Esophagus (tissue), 2 donors: Measurements from ENCODE around the gene IFT80. TPM values are rescaled to one million over a fixed set of nuclear protein-coding genes. Genes with fewer than 3 reads are reported as not detected.

Source experiments
- polyA plus RNA-seq, 2 donors: library from polyadenylated mRNA; stranded (reverse); fragments of 200-250 nt; gene quantifications; one replicate each; pipeline ENCODE4 v1.2.3, GENCODE V29; 2013
- donor health status: healthy with polysubstance abuse.
- donor health status: Bipolar disorder and iron deficiency.

The IFT80 gene
- polyA plus RNA-seq, 2 donors: 9.2 to 20.5 TPM

Other genes with a start within 250 kb of the IFT80 start
- 1 to 10 TPM; 5.5 to 8.8 TPM for gene C3orf80, start 173.8 kb downstream of the IFT80 start, polyA plus RNA-seq
- 10 to 100 TPM; 54.1 to 82.0 TPM for gene SMC4, start 425 bp upstream of the IFT80 start, polyA plus RNA-seq
- gene TRIM59, start 50.6 kb upstream of the IFT80 start, polyA plus RNA-seq: 1 to 10 TPM; 2.5 to 3.5 TPM
- 10 to 100 TPM; 13.7 to 16.3 TPM for gene KPNA4, start 166.3 kb upstream of the IFT80 start, polyA plus RNA-seq